C4-2B (cell line): ENCODE measurements around the gene PRUNE1.

ENCODE experiments used
- CTCF ChIP-seq: fragments of 450-650 bp; conservative IDR thresholded peaks from 2 replicates; pipeline ENCODE4 v1.5.1; 2017; ENCODE audit warnings: mild to moderate bottlenecking
- ZFX ChIP-seq: fragments of 450-650 bp; IDR thresholded peaks from 2 replicates; pipeline ENCODE4 v1.6.1; 2017

DNA sequence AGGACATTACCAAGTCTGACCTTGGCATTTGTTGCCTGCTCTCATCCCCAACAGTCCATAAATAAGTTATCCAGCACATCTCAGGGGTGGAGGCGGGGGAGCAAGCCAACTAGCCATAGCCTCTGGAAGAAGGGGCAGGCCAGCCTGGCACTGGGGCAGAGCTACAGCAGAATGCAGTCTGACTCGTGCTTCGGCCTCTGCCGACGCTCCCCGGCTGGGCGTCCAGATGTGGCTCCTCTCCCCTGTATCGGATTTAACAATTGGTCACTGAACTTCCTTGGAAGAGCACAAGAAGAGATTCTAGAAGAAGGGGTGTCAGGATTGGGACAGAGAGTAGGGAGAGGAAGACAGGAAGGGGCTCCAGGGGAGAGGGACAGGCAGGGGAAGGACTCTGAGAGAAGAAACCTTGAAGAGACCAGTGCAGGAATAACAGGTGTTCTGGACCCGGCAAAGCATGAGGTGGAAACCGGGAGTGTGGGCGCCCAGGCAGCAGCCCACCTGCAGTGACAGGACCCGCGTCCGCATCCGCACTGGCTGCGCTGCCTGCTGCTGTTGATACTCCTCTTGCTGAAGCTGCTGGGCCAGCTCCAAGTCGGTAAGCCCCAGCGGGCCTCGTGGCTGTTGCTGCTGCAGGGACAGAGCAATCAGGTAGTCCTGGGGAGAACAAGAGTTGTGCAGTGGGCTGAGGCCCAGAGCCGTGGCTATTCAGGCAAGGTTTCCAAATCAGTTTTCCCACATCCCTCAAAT is 10.9 kb upstream of the PRUNE1 start:
- TF ChIP-seq CTCF (no peak), ZFX (no peak)
